ENCODE results near the gene MAN2B2.
A peak's percentile ranks its signal among the peaks of the same experiment; 100 is the strongest.
"Not testable (repeated sequence)": the region's sequence is repeated elsewhere in the genome, so short reads cannot be mapped to it uniquely, and the experiment has no call there.

MAN2B2 gene

DNA sequence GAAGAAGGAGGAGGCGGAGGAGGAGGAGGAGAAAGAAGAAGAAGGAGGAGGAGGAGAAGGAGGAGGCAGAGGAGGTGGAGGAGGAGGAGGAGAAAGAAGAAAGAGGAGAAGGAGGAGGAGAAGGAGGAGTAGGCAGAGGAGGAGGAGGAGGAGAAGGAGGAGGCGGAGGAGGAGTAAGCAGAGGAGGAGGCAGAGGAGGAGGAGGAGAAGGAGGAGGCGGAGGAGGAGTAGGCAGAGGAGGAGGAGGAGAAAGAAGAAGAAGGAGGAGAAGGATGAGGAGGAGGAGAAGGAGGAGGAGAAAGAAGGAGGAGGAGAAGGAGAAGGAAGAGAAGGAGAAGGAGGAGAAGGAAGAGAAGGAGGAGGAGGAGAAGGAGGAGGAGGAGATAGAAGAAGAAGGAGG lies 85.4 kb downstream of the MAN2B2 start:
- Mint-ChIP-seq H3K9me3 (no peaks in the 10 kb centered on the region), H3K36me3 (ENCODE audit: insufficient read depth) (peaks cover 3% of the 10 kb centered on the region), H3K4me3 (no peak overlapping the region), H3K27ac (no peak overlapping the region), H3K4me1 (ENCODE audit: low read depth in 2 of 2) (peaks cover 0 to 10% of the 10 kb centered on the region in 2 donors), H3K27me3 (peaks cover 5 to 38% of the 10 kb centered on the region in 2 donors)
- DNase-seq (no peak), ATAC-seq (replicated peaks) (no peak)

DNA sequence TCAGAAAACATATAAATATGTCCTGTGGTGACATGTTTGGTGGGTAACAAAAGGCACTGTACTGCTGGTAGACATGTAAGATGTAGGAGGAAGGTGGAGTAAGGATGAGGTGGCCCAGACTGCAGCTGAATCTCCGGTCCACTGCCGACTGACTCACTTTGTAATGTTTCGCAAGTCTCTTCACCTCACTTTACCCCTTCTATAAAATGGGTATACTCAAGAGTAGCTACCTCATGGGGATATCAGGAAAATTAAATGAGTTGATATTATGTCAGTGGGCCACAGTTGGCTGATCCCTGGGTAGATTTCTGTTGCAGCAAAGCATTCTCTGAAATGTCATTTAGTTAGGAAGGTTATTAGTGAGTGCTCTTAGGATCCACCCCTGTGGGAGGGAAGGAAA lies 87.6 kb downstream of the MAN2B2 start:
- H3K4me1 Mint-ChIP-seq (ENCODE audit: low read depth in 2 of 2): peaks cover 0 to 10% of the 10 kb centered on the region in 2 donors
- no peak overlapping the region for H3K4me3 Mint-ChIP-seq
- H3K36me3 Mint-ChIP-seq (ENCODE audit: insufficient read depth): peaks cover 3% of the 10 kb centered on the region
- H3K9me3 Mint-ChIP-seq: no peaks in the 10 kb centered on the region
- DNase-seq (no peak), ATAC-seq (replicated peaks) (no peak)
- H3K27ac Mint-ChIP-seq: no peak overlapping the region
- H3K27me3 Mint-ChIP-seq: peaks cover 5 to 38% of the 10 kb centered on the region in 2 donors

DNA sequence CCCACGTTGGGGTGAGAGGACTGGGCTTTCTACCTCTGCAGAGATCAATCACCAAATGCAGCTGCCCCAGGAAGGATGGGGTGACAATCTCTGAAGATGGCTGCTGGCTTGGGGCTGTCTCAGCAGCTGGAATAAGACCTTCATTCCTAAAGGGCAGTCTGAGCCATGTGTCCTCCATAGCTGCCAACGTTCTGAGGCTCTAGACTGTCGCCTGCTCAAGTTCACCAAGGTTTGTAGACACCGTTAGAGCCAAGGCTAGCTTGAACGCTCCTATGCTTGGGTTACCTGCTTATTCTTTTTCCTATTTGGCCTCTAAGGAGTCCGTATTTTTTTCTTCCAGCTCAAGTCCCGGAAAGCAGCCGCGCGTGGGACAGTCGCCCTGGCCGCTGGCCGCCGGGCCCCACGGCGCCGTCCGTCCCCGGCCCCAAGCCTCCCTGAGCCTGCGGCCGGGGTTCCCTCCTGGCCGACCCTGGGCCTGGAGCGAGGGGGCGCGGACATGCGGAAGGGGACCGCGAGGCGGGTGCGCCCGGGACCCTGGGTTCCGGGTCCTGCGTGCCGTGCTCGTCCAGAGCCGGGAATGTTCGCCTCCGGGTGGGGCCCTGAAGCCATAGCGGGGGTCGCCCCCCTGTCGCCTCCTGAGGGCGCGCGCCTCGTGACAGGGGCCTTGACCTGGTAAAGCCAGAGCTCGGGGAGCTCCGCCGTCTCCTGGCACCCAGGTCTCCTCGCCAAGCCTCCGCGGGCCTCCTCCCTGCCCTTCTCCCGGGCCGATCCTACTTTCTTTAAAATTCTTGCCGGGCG lies 88.8 kb downstream of the MAN2B2 start:
- peak; percentile 25 for ATAC-seq (replicated peaks)
- Mint-ChIP-seq H3K9me3 (no peaks in the 10 kb centered on the region), H3K4me1 (ENCODE audit: low read depth in 2 of 2) (peaks cover 0 to 5% of the 10 kb centered on the region in 2 donors), H3K27ac (no peak overlapping the region), H3K36me3 (ENCODE audit: insufficient read depth) (peaks cover 3% of the 10 kb centered on the region), H3K27me3 (peaks cover 5 to 38% of the 10 kb centered on the region in 2 donors), H3K4me3 (peak overlapping the region in 1 of 2 donors; percentile 4)
- no peak for DNase-seq

DNA sequence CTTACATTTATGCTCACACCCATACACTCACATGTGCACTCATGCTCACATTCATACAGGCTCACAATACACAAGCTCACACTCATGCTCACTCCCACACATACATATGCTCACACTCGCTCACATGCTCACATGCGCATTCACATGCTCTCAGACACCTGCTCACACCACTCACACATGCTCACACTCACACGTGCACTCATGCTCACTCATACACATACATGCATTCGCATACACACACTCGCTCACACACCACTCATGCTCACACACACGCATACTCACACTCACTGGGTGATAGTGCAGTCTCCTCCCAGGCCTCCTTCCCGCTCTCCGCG lies 90.3 kb downstream of the MAN2B2 start:
- Mint-ChIP-seq H3K4me3 (no peak overlapping the region), H3K27me3 (peaks cover 5 to 32% of the 10 kb centered on the region in 2 donors), H3K36me3 (ENCODE audit: insufficient read depth) (peaks cover 3% of the 10 kb centered on the region), H3K4me1 (ENCODE audit: low read depth in 2 of 2) (no peaks in the 10 kb centered on the region), H3K27ac (no peak overlapping the region), H3K9me3 (no peaks in the 10 kb centered on the region)
- no peak for ATAC-seq (replicated peaks)
- DNase-seq: no peak

DNA sequence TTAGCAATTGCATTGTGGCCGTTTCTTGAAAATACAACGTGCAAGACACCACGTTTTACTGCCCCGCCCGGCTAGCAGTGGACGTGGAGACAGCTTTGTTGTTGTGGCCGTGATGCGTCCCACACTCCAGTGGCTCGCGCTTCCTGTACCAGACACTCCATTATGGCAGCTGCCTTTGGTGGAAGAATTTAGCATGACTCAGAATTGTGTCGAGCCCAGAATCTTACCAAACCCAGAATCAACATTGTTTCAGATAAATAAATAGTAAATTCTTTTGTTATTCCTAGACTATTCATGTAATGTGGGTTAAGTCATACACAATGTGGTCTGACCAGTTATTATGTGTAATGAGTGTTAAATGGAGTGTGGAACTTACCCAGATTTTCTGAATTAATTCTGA lies 93.4 kb downstream of the MAN2B2 start:
- no peak overlapping the region for H3K27ac Mint-ChIP-seq
- DNase-seq (no peak), ATAC-seq (replicated peaks) (no peak)
- peaks cover 0 to 2% of the 10 kb centered on the region in 2 donors for H3K27me3 Mint-ChIP-seq
- H3K4me3 Mint-ChIP-seq: no peak overlapping the region
- H3K4me1 Mint-ChIP-seq (ENCODE audit: low read depth in 2 of 2): peaks cover 4 to 5% of the 10 kb centered on the region in 2 donors
- peaks cover 9% of the 10 kb centered on the region for H3K36me3 Mint-ChIP-seq (ENCODE audit: insufficient read depth)
- no peaks in the 10 kb centered on the region for H3K9me3 Mint-ChIP-seq

DNA sequence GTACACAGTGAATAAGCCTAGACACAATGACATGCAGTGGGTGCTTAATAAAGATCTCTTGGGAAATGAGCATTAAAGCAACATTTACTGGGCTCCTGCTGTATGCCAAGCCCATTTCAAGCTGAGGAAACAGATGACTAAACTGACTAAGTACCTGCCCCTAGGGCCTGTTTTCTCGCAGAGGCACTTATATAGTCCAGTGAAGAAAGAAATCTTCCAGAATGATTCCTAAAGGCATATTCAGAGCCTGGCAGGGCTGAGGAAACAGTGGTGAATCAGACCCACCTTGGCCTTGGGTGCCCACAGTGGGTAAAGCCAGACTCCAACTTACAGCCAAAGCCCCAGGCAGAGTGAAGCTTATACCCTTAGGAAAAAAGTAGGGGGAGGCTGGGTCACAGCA lies 96.7 kb downstream of the MAN2B2 start:
- DNase-seq (no peak), ATAC-seq (replicated peaks) (no peak)
- no peaks in the 10 kb centered on the region for H3K27me3 Mint-ChIP-seq
- H3K9me3 Mint-ChIP-seq: no peaks in the 10 kb centered on the region
- peaks cover 27 to 29% of the 10 kb centered on the region in 2 donors for H3K4me1 Mint-ChIP-seq (ENCODE audit: low read depth in 2 of 2)
- peaks cover 34% of the 10 kb centered on the region for H3K36me3 Mint-ChIP-seq (ENCODE audit: insufficient read depth)
- H3K4me3 Mint-ChIP-seq: peak overlapping the region in 1 of 2 donors; percentile 54
- H3K27ac Mint-ChIP-seq: no peak overlapping the region

DNA sequence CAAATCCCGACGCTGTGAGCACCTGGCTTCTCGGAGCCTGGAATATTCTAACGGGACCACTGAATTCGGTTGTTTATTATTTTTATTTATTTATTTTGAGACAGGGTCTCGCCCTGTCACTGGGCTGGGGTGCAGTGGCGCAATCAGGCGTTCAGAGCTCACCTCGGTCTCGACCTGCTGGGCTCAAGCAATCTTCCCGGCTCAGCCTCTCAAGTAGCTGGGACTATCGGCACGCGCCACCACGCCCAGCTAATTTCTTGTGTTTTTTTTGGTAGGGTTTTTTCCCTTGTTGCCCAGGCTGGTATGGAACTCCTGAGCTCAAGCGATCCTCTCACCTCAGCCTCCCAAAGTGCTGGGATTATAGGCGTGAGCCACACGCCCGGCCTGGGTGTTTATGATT lies 97.1 kb downstream of the MAN2B2 start:
- Mint-ChIP-seq H3K4me3 (no peak overlapping the region), H3K4me1 (ENCODE audit: low read depth in 2 of 2) (peaks cover 32 to 34% of the 10 kb centered on the region in 2 donors)

DNA sequence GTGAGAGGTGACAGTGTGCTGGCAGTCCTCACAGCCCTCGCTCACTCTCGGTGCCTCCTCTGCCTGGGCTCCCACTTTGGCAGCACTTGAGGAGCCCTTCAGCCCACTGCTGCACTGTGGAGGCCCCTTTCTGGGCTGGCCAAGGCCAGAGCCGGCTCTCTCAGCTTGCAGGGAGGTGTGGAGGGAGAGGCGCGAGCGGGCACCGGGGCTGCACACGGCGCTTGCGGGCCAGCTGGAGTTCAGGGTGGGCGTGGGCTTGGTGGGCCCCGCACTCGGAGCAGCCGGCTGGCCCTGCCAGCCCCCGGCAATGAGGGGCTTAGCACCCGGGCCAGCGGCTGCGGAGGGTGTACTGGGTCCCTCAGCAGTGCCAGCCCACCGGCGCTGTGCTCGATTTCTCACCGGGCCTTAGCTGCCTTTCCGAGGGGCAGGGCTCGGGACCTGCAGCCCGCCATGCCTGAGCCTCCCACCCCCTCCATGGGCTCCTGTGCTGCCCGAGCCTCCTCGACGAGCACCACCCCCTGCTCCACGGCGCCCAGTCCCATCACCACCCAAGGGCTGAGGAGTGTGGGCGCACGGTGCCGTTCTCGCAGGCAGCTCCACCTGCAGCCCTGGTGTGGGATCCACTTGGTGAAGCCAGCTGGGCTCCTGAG lies 97.7 kb downstream of the MAN2B2 start:
- Mint-ChIP-seq H3K36me3 (ENCODE audit: insufficient read depth) (peaks cover 38% of the 10 kb centered on the region), H3K4me1 (ENCODE audit: low read depth in 2 of 2) (peaks cover 38% of the 10 kb centered on the region in 2 donors), H3K27ac (peak overlapping the region in 1 of 2 donors; percentile 98), H3K4me3 (peak overlapping the region; percentile 72 to 83)
- ATAC-seq (replicated peaks); H3K9me3 Mint-ChIP-seq; DNase-seq; H3K27me3 Mint-ChIP-seq: not testable (repeated sequence)

More for the DNA sequence above, 97.1 kb downstream of the MAN2B2 start:
- DNase-seq (no peak), ATAC-seq (replicated peaks) (no peak)
- Mint-ChIP-seq H3K36me3 (ENCODE audit: insufficient read depth) (peaks cover 38% of the 10 kb centered on the region), H3K9me3 (no peaks in the 10 kb centered on the region), H3K27me3 (no peaks in the 10 kb centered on the region), H3K27ac (no peak overlapping the region)

Measured in effector memory CD8-positive, alpha-beta T cell (primary cell).